Superior temporal gyrus (tissue), 1 donor: ENCODE data around the gene PRR23C.
"Not testable (repeated sequence)": the region's sequence is repeated elsewhere in the genome, so short reads cannot be mapped to it uniquely, and the experiment has no call there.

Experiments used
- DNase-seq: peaks from one replicate; pipeline ENCODE4 v3.0.0-alpha.2; 2016; ENCODE audit errors: extremely low spot score

The PRR23C gene

DNA sequence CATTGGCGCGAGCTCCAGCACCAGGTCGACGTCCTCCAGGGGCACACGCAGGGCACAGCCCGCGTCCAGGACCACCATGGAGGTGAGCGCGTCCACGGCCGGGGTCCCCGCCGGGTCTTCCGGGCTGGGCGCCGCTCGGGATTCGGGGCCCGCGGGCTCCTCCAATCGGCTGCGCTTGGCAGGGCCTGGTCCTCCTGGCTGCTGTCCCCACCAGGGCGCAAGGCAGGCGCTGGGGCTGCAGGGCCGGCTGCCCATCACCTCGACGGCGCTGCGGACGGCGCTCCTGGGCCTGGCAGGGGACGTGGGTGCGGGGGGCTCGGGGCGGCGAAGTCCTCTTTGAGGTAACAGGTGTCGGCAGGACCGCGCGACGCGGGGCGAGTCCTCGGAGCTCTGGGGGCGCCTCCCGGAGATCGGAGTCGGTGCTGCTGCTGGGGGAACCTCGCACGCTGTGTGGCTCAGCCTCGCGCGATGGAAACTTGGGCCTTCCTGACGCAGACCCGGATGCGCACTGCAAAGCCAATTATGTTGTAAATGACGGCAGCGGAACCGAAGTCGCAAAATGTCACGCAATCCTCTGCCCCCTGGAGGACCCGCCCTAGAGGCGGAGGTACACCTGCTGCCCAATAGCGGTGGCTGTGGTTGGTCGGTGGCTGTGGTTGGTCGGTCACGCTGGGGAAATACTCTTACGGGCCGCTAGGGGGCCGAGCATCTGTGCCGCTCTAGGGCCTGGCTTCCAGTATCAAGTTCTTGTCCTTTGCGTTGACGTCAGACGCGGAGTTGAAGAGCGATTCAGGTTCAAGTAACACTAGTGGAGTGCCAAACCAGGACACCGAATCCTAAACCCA is at the start of gene PRR23C:
PRR23C (minus strand) TSS at position 527 of the 845 bp plus-strand sequence; CDS start at position 255, 272 bp downstream.
- DNase-seq, result no peak

DNA sequence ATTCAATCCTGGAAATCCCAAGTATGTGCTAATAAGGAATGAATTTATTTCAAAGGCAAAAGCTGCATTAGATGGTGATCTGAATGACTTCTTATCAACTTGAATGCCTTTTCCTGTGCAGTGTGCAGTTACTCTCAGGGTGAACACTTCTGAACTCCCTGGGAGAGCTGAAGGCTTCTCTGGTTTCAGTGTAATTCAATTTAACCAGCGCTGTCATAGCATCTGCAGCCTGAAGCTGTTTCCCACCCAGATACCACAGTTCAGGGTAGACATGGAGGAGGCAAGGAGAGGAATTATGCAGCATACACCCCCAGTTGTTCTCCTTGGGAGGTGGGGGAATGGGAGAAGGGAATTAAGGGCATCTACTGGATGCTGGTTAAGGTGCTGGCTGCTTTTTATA is 49.1 kb upstream of the PRR23C start:
- no peak for DNase-seq

DNA sequence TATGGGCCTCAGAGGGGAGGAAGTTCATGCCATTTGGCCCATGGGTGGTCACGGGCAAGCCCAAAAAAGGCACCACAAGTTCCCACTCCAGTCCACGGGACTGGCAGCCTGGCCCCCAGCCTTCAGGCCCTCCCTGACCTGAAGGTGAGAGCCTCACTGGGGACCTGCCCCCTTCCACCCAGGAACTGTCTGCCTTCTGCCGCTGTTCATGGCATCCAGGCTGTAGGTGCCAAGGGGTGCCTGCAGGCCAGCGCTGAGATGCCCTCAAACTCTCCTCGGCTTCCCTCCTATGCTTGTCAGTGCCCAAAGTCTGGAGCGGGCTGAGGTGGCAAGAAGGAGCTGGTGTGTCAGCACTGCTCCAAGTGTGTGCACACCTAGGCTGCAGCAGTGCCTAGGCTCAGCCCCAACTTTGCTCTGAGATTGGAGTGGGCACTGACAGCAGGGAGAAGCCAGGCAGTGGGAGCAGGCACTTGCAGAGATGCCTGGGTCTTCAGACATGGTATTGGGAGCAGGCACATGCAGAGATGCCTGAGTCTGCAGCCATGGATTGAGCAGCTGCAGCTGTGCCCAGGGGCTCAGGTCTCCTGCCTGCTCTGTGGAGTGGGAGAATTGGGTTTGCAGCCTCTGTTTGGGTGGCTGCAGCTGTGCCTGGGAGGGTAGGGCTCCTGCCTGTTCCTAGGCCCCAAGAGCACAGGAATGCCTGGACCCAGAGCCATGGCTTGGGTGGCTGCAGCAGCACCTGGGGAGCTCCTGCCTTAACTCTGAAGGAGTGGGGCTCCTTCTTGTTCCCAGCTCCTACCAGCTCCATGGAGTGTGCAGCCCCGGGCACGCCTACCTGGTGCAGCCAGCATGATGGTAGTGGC is 44.0 kb upstream of the PRR23C start:
- no peak for DNase-seq

DNA sequence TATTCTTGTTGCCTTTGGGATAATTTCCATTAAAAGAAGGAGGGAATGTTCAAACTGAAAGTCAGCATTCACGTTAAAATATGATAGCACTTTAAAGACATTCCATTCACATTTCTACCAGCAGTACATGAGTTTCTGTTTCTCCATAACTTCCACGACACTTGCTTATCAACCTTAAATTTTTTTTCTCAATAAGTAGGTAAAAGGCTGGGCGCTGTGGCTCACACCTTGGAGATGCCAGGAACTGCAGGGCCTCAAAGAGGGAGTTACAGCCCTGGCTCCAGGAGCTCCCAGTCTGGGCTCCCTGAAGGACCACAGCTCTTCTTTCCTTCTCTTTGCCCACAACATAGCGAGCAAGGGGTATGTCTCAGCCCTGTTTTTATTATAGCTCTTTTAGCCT is 42.9 kb upstream of the PRR23C start:
- no peak for DNase-seq

- DNase-seq, result no peak
Measured at GRCh38 chr3:139084176-139084575, 39.5 kb upstream of the PRR23C start.

DNA sequence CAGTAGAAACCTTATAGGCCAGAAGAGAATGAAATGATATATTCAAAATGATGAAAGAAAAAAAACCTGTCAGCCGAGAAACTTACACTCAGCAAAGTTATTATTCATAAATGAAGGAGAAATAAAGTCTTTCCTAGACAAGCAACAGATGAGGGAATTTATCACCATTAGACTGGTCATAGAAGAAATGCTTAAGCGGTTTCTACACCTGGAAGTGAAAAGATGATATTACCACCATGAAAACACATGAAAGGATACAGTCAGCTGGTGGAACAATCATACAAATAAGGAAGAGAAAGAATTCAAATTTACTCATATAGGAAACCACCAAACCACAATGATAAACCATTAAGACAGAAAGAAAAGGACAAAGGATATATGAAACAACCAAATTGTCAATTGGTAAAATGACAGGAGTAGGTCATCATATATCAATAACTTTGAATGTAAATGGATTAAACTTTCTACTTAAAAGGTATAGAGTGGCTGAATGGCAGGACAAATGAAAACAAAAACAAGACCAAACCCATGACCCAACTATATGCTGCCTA is 29.9 kb upstream of the PRR23C start:
- no peak for DNase-seq

DNA sequence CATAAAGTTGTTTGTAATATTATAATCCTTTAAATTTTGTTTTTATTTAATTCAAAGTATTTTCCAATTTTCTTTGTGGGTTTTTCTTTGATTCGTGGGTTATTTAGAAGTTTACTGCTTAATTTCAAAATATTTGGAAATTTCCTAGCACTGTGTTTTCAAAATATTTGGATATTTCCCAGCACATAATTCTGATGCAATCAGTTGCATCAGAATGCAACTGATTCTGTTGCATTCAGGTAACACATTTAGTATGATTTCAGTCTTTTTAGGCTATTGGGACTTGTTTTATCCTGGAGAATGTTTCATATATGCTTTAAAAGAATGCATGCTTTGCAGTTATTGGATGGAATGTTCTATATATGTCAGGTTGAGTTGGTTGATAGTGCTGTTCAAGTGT is 18.2 kb upstream of the PRR23C start:
- DNase-seq, result no peak

DNA sequence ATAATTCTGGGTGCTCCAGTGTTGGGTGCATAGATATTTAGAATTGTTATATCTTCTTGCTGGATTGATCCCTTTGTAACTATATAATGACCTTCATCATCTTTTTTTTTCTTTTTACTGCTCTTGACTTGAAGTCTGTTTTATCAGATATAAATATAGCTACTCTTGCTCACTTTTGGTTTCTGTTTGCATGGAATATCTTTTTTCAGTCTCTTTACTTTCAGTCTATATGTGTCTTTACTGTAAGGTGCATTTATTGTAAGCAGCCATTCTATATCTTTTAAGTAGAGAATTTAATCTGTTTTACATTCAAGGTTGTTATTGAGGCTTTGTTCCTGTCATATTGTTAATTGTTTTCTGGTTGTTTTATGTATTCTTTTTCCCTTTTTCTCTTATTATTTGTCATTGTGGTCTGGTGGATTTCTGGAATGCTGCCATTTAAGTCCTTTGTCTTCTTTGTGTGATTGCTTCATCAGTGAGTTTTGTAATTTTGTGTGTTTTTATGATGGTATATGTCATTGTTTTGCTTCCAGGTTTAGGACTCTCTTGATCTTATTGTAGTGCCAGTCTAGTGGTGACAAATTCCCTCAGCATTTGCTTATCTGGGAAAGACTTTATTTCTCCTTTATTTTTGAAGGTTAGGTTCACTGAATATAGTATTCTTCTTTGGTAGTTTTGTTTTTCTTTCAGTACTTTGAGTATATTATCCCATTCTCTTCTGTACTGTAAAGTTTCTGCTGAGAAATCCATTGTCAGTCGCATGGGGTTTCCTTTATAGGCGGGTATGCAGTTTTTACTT is 8.3 kb upstream of the PRR23C start:
- no peak for DNase-seq

GRCh38 chr3:139043554-139044365 is 932 bp downstream of the PRR23C start:
- no peak for DNase-seq

- no peak for DNase-seq
Measured at GRCh38 chr3:139037478-139037877, 7.2 kb downstream of the PRR23C start.

GRCh38 chr3:139032326-139033002 is 12.2 kb downstream of the PRR23C start:
- no peak for DNase-seq

GRCh38 chr3:139030576-139030975 is 14.1 kb downstream of the PRR23C start:
- not testable (repeated sequence) for DNase-seq

- no peak for DNase-seq
Measured at GRCh38 chr3:139024968-139025367, 19.7 kb downstream of the PRR23C start.

DNA sequence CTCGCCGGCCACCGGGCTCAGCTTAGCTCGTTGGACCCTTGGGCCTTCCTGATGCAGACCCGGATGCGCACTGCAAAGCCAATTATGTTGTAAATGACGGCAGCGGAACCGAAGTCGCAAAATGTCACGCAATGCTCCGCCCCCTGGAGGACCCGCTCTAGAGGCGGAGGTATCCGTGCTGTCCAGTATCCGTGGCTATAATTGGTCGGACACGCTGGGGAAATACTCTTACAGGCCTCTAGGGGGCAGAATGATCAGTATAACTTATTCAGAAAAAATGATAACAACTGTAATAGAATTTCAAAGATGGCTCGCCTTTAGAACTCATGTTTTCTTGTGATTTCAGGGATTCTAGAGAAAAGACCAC is 23.8 kb downstream of the PRR23C start, which contains the start of gene PRR23B:
PRR23B (minus strand) TSS at position 59 of the 367 bp plus-strand sequence. CDS start 265 bp downstream, outside the sequence.
- no peak for DNase-seq

GRCh38 chr3:139020036-139020867 is 24.4 kb downstream of the PRR23C start:
- no peak for DNase-seq

GRCh38 chr3:139016430-139017048 is 28.2 kb downstream of the PRR23C start:
- DNase-seq, result no peak

DNA sequence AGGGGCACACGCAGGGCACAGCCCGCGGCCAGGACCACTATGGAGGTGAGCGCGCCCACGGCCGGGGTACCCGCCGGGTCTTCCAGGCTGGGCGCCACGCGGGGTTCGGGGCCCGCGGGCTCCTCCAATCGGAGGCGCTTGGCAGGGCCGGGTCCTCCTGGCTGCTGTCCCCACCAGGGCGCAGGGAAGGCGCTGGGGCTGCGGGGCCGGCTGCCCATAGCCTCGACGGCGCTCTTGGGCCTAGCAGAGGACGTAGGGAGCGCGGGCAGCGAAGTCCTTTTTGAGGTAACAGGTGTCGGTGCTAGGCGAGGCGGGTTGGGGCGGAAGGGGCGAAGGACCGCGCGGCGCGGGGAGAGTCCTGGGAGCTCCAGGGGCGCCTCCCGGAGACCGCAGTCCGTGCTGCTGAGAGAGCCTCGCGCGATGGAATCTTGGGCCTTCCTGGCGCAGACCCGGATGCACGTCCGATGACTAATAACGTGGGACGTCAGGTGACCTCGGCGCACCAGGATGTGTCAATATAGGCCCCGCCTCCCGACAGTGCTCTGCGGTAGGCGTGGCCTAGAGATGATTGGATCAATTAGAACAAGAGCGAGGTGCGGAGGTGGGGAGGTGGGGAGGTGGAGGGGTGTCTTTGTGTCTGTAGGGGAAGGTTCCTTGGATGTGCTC is 38.5 kb downstream of the PRR23C start, which contains the start of gene PRR23A:
PRR23A (minus strand) TSS at position 218 of the 666 bp plus-strand sequence; CDS start at position 218, 0 bp downstream.
- no peak for DNase-seq
